GM18499 (cell line): ENCODE data around the gene SAPCD1.

Experiments used
- ATAC-seq: cut with Tn5 transposase; IDR thresholded peaks from one replicate; pipeline ENCODE4 v1.9.1; 2021; ENCODE audit warnings: moderate number of reproducible peaks; ENCODE audit not compliant: insufficient read depth, unreplicated experiment

Gene SAPCD1

DNA sequence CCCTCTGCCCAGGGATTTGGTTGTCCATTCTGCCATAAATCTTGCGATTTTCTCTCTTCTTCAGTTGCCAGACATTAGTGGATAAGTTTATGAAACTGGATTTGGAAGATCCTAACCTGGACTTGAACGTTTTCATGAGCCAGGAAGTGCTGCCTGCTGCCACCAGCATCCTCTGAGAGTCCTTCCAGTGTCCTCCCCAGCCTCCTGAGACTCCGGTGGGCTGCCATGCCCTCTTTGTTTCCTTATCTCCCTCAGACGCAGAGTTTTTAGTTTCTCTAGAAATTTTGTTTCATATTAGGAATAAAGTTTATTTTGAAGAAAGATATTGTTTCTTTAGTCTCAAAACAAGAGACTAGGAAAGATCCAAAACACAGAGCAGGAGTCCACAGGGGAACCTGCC, at the start of gene SAPCD1:
SAPCD1 (plus strand) TSS at position 301 of the 400 bp plus-strand sequence. CDS start 399 bp downstream, outside the sequence.
- no peak for ATAC-seq

DNA sequence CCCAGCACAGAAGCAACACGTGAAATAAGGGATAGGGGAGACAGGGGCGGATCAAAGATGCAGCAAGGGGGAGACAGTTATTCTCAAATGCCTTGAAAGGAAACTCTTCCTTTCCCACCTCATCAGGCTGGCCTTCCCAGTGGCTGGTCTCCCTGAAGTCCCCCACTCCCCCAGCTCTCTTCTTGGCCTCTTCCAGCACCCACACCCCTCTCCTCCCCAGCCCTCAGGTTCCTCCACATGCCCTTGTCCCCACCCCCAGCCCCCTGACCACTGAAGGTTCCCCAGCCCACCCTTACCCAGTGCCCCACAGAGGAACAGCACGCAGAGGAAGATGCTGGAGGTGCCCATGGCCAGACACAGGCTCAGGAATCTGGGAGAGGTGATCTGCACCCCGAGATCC, 49.0 kb upstream of the SAPCD1 start:
- ATAC-seq = no peak

DNA sequence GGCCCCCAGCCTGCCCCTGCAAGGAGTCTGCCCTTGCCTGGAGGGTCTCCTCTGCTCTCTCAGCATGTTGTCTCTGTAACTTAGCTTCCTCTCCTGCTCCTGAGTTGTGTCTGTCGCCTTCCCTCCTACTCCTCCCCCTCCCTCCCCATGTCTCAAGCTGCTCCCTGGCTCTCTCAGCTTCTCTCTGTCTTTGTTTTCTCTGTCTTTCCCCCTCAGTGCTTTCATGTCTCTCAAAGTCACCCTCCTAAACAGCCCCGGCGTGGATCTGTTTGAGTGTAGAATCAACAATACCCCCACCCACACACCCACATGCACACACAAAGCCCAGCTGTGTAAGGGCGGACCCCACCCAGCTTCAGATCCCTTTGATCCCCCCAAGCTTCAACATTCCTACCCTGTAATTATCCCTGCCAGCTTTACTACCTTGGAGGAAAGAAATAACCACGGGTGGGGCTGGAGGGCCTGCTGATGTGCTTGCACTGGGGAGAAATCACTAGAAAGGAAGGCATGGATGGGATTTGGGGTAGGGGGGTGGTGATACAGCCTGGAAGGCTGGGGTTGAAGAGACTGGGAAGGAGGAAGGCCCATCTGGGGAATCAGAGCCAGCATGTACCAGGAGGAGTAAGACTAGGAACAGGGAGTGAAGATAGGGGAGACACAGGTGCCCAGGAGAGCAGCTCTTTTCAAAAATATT, 48.3 kb upstream of the SAPCD1 start:
- no peak for ATAC-seq

DNA sequence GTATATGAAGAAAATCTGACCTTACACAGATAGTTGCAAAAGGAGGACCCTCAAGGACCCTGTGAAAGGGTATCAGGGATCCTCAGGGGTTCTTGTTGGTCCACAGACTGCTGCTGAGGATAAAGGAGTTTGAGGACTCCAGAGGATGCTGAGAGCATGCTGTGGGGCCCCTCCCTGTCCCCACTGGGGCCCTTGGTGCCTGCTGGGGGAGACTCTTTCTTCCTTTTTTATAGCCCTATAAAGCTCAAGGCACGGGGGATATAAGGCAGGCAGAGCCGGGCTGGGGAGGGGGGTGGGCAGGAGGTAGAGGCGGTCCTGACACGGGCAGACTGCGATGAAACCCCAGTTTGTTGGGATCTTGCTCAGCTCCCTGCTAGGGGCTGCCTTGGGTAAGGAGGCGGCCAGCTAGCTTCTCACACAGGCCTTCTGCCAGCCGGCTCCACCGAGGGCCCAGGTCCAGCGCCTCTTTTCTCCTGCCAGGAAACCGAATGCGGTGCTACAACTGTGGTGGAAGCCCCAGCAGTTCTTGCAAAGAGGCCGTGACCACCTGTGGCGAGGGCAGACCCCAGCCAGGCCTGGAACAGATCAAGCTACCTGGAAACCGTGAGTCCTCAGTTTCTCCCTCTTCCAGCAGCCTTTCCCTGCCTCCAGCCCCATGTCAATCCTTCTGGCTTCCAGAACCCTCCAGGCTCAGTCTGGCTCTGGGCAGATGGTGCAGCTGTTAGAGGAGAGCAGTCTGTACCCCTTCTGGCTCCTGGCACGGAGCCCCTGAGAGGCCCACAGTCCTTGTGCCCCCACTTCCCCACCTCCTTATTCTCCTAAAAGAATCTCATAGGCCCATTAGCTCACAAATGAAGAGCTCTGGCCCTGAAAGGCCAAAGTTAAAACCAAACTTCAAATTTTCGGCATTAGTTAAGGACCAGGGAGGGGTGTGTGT, 47.2 kb upstream of the SAPCD1 start, which contains the start of gene LY6G6D:
LY6G6D (plus strand) TSS at position 327 of the 937 bp plus-strand sequence; CDS start at position 335, 8 bp downstream.
- no peak for ATAC-seq

DNA sequence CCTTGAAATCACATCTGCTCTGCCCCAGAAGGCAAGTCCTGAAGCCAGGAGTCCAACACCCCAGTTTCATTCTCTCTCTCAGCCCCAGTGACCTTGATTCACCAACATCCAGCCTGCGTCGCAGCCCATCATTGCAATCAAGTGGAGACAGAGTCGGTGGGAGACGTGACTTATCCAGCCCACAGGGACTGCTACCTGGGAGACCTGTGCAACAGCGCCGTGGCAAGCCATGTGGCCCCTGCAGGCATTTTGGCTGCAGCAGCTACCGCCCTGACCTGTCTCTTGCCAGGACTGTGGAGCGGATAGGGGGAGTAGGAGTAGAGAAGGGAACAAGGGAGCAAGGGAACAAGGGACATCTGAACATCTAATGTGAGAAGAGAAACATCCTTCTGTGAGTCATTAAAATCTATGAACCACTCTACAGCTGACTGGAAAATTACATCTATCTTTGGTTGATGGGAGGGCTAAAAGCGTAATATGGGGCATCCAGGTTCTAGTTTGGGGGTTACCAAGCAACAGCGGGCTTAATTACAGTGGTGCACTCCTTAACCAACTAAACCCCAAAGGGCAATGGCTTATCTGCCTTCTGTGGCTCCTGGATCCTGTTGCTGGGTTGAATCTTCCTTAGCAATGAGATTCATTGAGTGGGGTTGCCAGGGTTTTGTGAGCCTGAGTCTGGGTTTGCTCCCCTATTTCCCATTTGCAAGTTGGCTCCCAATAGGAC, 44.8 kb upstream of the SAPCD1 start:
- no peak for ATAC-seq

DNA sequence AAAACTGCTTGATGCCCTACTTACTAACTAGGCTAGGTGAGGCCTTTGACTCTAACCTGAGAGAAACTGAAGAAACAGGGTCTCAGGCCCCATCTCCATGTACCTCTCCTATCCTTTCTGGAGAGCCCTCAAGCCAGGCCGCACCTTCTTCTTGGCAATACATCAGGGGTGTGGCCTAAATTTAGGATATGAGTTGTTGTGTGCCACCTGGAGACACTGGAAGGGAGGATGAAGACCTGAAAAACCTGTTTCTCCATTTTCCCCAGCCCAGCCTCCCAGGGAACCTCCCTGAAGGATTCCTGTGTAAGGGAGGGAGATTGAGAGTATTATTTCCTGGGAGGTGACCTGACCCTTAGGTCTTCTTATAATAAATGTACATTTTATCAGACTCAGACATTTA, 44.2 kb upstream of the SAPCD1 start:
- no peak for ATAC-seq

DNA sequence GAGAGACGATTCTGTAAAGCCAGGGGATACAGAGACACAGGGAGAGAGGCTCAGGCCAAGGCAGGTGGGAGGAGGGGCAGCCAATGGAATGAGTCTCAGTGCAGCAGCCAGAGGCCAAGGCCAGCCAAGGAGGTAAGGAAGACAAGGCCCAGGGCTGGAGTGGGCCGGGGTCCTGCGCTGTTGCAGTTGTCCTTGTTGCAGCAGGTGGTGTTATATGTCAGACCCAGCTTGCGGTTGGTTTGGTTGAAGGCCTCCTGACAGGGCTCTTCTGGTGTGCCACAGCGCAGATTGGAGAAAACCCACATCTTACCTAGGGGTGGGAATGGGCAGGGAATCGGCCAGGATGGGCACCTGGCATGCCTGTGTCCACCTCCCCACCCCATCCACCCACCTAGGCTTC, 43.5 kb upstream of the SAPCD1 start:
- ATAC-seq = no peak

DNA sequence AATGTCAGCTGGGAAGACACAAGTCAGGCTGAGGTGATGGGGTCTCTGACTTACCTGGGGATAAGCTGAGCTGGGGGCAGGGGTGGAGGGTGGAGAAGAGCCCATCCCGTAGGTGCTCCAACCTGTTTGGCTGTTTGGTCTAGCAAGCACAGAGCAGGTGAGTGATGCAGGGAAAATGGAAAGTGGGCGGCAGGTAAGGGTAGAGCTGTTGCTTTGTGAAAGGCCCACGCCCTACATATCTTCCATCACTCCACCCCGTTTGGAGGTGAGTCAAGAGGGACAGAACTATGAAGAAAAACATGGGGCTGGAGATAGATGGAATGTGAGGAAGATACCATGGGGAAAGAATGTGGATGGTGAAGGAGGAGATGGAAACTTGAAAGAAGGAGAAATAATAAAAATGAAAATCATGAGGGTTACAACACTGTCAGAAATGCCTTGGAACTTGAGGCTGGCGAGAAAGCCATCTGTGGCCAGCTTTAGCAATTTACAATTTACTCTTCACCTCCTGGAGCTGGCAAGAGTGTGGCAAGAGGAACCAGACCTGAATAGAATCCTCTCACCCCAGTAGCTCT, 42.2 kb upstream of the SAPCD1 start:
- no peak for ATAC-seq

DNA sequence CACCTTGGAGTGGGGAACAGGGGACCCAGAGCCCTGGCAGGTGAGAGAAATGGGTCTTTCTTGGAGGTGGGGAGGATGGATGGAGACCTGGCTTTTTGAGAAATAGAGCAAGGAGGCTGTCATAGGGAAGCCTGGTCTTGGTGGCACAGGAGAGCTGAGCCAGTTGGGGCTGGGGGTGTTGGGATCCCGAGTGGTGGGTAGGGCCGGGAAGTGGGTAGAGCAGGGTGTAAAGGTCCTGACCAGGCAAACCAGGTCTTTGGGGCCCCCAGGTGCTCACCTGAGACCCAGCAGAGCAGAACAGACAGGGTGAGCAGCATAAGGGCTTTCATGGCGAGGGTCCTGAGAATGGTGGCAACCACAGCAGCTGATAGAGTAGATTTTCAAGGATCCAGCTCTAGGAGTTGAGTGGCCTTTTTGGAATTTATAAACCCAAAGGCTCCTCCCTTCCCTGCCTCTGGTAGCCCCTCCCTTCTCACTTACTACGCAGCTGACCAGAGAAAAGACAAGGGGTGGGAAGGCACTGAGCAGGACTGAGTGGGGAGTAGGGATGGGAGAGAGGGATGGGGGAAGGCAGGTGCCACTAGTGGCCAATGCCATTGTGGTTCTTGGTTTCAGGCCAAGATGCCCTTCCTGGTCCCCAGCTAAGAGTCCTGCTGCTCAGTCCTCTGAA, 41.0 kb upstream of the SAPCD1 start, which contains the start of gene LY6G6C:
LY6G6C (minus strand) TSS at position 396 of the 670 bp plus-strand sequence; CDS start at position 329, 67 bp downstream.
- no peak for ATAC-seq

DNA sequence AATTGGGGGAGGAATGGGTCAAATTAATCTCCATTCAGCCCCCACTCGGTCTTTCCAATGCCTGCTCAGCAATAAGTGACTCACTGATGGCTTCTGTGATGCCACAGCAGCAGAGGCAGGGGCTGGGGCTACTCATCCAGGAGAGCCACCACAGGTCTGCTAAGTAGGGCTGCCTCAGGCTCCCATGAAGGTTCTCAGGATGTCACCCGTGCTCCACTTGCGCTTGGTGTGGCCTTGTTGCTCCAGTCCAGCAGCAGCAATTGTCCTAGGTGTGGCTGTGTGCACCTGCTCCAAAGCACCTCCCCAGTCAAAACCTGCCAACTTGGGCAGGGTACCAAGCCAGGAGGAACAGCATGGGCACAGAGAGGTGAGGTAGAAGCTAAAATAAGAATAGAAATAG, 40.3 kb upstream of the SAPCD1 start:
- no peak for ATAC-seq

DNA sequence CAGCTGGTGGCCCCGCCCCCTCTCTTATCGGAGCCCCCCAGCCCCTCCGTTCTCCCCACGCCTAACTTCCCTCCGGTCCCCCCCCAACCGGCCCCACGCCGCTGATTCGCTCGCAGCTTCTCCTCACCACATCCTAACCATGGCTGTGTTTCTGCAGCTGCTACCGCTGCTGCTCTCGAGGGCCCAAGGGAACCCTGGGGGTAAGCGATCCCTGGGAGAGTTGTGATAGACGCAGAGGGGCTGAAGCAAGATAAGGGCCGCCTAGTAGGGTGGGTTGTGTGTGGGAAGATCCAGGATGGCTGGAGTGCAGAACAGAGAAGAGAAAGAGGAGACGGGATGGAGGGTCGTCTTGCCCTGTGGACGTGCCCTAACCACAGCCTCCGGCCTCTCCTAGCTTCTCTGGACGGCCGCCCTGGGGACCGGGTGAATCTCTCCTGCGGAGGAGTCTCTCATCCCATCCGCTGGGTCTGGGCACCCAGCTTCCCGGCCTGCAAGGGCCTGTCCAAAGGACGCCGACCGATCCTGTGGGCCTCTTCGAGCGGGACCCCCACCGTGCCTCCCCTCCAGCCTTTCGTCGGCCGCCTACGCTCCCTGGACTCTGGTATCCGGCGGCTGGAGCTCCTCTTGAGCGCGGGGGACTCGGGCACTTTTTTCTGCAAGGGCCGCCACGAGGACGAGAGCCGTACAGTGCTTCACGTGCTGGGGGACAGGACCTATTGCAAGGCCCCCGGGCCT, 39.0 kb upstream of the SAPCD1 start, which contains the start of gene MPIG6B:
MPIG6B (plus strand) TSS at position 129 of the 735 bp plus-strand sequence; CDS start at position 140, 11 bp downstream.
- no peak for ATAC-seq

DNA sequence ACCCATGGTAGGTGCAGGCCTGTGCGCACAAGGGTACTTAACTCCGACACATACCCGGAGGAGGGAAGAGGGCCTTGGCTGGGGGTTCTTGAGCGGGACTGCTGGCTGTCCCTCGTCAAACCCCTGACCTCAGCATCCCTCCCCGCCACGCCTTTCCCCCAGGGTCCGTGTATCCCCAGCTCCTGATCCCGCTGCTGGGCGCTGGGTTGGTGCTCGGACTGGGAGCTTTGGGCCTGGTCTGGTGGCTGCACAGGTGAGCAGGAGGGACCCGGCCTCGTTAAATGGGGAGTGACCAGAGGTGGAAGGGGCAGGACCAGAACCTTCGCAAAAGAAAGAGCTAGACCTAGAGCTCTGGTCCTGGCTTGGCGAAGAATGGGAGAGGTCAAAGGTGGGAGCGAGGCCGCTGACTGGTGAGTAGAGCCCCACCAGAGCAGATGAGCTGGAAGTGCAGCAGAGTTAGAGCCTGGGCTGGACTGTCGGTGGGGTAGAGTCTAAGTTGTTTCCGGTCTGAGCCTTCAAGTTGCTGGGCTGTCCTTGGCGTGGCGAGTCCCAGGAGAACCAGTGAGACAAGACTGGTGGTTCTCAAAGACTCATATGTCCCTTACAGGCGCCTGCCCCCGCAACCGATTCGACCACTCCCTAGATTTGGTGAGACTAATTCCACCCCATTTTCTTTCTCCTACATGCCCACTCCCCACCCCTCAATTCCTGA, 38.3 kb upstream of the SAPCD1 start:
- ATAC-seq = no peak

DNA sequence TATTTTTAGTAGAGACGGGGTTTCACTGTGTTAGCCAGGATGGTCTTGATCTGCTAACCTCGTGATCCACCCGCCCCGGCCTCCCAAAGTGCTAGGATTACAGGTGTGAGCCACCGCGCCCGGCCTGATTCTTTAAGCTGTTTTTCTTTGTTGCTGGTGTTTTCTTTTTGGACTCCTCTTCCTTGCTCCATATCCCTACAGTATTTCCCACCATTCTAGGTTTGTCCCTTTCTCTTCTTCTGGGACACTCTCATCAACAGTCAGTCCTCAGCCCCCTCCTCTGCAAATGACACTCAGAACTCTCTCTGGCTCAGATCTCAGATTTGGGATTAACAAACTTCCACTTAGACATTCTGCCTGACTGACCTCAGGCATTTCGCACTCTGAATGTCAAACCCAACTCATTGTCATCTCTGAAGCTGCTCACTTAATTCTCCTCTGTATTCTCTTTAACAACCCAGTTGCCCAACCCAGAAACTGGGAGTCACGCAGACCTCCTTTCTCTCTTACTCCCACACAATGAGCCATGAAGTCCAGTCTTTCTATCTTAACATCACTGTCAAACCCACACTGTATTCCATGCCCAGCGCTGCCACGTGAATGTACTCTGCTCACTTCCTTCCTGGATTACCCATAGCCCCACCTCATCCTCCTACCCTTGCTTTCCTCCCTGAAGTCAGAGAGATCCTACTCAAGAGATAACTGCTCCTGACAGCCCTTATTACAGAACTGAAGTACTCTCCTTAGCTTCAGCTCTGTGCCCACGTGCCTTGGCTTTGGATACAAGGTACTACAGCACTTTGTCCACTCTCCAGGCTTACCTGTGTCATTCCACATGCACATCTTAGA, 36.7 kb upstream of the SAPCD1 start:
- no peak for ATAC-seq

DNA sequence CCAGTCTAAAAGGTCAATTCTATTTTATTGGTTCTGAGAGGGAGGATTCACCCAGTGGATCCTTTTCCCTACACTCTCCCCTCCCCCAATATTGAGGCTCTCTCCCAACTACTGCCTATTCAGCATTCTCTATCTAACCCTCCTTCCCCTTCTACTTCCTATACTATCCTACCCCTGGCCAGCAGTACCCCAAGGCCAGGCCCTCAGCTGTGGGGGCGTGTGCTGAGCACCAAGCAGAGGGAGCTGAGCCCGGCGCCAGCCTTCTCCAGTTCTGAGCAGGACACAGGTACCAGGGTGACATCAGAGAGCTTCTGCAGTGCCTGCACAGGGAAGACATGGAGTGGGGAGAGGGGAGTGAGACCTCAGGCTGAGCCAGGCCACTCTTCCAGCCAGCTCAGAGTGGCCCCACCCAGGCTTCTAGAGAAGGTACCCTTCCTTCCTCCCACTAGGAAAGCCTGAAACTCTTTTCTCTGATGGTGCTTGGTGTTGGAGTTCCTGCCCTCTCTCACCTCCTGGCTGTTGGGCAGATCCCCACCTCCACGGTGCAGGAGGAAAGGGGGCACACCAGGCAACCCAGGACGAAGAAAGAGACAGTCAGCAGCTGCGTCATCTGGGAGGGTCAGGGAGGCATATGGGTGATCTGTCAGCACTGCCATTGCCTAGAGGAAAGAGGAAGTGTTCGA, 35.3 kb upstream of the SAPCD1 start:
- ATAC-seq = no peak

DNA sequence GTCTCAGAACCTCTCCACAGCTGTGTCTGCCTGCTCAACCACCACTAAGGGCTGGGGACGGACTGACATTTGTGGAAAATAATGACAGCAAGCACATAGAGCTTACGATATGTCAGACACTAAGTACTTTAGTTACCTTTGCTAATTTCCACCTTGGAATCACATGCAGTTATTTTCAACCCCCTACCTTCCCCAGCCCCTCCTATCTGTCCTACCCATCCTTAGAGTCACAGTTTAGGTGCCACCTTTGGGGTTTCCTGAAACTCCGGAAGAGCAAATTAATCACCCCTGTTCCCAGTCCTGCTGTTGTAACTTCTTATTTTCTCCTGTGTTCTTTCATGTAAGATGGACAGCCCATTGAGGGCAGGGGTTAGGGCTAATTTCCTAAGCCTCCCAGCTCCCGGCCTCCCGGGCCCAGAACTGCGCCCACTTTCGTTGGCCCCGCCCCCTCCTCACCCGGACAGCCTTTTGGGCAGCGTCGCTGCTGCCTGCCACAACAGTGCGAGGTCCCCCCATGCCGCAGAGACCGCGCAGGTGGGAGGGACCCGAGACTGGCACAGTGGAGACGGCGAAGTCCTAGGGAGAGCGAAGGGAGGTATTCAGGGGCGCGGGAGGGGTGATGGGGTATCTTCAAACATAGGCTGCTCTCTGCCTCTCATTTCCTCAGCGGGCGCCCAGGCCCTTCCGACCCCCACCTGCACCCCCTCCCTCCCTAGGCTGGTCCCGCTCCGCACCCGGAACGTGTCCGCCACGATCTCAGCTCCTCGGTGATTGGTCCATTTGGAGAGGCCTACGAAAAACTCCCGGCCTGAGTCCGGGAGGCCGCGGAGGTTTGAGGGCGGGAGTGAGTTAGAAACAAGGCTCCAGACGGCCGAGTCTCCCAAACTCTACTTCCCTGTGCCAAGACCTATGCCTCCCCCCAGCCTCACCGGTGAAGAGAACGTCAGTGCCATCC, 34.5 kb upstream of the SAPCD1 start:
- ATAC-seq = no peak
